HG02610 (cell line): ENCODE results near the gene SLC19A1.

Experiments
- ATAC-seq: cut with Tn5 transposase; IDR thresholded peaks from one replicate; pipeline ENCODE4 v1.9.1; 2021; ENCODE audit warnings: mild to moderate bottlenecking, moderate library complexity; ENCODE audit not compliant: unreplicated experiment

Gene SLC19A1

GRCh38 chr21:45494135-45494850, 47.9 kb downstream of the SLC19A1 start:
- ATAC-seq = no peak

- ATAC-seq = no peak
Measured at GRCh38 chr21:45493401-45494001, 48.7 kb downstream of the SLC19A1 start.

DNA sequence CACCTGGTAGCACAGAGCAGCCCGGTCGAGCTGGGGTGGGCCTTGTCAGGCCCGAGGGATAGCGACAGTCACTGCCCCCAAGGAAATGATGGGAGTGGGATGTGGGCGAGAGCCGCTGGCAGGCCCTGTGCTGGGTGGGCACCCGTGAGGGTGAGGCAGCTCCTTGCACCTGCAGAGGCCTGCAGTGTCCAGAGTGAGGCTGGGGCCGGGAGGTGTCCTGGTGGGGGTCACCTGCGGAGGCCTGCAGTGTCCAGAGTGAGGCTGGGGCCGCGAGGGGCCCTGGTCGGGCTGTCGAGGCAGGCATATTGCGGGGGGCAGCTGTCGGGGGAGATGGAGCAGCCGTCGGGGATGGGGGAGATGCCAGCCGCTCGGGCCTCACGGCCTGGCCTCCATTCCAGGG, 49.5 kb downstream of the SLC19A1 start:
- no peak for ATAC-seq

GRCh38 chr21:45491623-45492022, 50.6 kb downstream of the SLC19A1 start:
- no peak for ATAC-seq

DNA sequence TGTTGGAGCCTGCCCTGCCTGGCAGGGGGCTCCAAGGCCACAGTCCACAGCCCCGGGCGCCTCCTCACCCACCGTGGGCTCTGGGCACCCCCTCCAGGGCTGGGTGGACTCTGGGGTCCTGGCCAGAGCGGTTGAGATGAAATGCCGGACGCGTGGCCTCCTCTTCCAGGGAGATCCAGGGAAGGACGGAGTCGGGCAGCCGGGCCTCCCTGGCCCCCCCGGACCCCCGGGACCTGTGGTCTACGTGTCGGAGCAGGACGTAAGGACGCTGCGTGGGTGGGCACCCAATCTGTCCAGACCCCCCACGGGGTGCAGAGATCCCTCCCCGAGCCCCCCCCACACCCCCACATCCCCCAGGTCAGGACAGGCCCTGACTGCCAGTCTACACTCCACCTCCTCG, 51.2 kb downstream of the SLC19A1 start:
- no peak for ATAC-seq

DNA sequence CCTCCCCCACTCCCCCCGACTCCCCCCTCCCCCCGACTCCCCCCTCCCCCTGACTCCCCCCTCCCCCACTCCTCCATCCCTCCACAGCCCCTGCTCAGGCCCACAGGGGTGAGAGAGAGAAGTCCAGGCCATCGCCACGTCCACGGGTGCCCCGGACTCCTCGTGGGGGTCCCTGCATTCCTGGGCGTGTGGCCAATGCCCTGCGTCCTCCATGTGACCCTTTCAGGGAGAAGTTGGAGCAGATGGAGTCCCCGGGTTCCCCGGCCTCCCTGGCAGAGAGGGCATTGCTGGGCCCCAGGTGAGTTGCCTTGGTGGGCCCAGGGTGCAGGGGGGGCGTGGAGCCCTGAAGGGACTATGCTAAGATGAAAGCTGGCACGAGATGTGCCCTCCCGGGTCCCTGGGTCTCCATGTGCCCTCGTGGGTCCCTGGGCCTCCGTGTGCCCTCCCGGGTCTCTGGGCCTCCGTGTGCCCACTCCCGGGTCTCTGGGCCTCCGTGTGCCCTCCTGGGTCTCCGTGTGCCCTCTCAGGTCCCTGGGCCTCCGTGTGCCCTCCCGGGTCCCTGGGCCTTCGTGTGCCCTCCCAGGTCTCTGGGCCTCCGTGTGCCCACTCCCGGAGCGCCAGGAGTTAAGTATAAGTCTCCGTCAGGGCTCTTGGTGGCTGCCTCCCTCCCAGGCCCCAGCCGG, 52.0 kb downstream of the SLC19A1 start:
- ATAC-seq = no peak

DNA sequence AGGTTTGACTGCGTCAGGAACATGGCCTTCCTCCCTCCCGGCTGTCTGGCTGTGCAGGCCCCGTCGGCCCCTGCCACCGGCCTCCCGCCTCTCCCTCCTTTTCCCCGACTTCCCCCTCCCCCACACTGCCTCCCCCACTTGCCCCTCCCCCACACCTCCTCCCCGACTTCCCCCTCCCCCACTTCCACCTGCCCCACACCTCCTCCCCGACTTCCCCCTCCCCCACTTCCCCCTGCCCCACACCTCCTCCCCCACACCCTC, 52.6 kb downstream of the SLC19A1 start:
- ATAC-seq = no peak

DNA sequence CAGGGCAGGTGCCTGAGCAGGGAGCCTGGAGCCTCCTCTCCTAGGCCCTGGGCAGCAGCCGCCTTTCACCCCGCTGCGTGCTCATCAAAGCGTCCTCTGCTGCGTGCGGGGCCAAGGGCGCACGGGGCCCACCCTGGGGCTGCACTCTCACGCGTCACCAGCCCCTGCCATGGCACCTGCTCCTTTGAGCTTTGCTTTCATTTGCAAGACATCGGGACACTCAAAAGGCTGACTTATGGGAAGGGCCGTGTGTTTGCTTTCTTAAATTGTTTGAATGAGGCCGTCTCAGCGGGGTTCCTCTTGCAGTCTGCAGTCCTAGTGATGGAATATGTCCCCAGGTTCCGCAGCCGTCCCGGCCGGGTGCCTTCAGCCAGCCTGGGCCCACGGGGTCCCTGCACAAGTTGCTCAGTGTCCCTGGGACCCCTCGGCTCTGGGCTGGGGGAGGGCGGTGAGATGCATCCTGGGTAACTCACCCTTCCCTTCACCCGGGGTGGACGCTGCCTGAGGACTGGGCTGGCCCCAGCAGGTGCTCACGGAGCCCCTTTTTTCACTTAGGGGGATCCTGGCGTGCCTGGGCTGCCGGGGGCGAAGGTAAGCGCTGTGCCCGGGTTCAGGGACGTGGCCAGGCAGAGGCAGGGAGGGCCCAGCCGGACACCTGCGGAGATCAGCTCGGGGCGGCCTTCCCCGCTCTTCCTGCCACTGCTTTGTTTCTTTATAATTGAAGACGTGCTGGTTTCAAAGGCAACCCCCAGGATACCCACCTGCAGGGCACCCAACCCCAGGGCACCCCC, 53.1 kb downstream of the SLC19A1 start:
- ATAC-seq = no peak

DNA sequence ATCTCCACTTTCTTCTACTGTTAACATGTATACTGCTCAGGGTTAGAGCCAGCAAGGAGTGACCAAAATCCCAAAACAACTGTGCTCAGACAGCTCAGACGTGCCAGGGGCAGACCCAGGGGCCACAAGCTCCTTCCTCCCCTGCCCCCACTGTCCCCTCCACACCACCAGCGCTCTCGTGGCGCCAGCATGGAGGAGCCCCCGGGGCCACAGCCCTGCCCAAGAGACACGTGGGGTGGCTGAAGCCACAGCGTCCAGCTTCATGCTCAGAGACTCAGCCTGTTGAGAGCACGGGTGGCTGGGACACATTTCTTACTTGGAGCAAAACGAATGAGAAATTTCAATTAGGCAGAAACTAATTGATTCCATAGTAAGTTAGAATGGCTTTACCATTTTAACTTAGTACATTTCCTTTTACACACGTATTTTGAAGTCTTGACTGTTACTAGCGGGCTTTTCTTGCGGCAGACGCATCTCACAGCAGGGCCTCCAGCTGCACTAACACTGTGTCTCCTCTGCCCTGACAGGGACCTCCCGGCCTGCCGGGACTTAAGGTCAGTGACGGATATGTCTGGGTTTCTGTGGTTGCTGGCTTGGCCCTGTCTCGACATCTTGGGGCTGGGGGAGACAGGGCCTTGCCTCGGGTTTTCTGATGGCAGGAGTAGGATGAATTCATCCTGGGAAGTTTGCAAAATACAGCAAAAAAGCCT, 54.2 kb downstream of the SLC19A1 start:
- ATAC-seq = no peak

DNA sequence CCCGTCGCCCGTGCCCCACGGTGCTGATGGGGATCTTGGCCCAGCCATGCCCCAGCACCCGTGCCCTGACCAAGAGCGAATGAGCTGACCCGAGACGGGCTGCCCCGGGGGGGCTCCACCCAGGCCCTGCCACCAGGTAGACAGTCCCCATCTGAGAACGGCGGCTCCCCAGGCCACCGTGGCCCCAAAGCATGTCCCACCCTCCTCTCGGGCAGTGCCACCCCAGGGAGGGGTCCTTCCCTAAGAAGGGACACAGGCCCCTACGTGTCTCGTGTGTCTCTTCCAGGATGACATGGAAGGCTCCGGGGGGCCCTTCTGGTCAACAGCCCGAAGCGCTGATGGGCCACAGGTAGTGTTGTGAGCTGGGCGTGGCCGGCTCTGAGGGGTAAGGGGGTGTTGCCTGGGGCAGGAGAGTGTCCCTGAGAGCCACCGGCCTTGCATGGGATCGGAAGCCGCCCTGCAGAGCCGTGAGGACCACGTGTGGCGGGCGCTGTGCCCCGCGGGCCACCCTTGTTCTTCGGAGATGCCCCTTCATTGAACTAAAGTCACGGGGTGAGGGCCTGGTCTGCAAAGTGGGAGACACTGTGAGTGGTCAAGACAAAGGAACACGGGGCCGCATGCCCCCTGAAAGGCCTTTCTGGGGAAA, 55.0 kb downstream of the SLC19A1 start:
- no peak for ATAC-seq

DNA sequence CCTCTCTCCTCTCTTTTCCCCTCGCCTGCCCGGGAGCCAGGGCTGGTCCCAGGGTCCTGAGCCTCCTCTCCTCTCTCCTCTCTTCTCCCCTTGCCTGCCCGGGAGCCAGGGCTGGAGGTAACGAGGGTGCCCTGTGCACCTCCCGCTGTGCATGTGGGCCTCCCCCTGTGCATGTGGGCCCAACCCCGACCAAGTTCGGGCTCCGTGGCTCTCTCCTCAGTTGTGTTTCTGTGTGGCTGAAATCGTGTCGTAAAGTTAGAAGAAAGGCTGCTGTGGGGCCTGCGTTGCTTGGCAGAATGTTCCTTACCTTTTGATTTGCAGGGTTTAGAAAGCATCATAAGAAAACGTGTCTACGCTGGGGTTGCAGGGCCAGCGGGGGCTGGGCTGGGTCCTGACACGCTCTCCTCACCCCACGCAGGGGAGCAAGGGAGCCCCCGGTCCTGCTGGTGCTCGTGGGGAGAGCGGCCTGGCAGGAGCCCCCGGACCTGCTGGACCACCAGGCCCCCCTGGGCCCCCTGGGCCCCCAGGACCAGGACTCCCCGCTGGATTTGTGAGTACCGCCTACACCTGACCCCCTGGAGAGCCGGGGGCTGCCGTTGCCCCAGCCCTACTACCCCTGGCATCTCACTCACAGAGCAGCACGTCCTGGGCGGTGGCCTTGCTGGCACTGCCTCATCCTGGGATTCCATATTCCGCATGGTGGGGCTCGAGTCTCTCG, 55.6 kb downstream of the SLC19A1 start:
- ATAC-seq = no peak

GRCh38 chr21:45485686-45486442, 56.4 kb downstream of the SLC19A1 start:
- ATAC-seq = no peak

- ATAC-seq = no peak
Measured at GRCh38 chr21:45484318-45484717, 57.9 kb downstream of the SLC19A1 start.

DNA sequence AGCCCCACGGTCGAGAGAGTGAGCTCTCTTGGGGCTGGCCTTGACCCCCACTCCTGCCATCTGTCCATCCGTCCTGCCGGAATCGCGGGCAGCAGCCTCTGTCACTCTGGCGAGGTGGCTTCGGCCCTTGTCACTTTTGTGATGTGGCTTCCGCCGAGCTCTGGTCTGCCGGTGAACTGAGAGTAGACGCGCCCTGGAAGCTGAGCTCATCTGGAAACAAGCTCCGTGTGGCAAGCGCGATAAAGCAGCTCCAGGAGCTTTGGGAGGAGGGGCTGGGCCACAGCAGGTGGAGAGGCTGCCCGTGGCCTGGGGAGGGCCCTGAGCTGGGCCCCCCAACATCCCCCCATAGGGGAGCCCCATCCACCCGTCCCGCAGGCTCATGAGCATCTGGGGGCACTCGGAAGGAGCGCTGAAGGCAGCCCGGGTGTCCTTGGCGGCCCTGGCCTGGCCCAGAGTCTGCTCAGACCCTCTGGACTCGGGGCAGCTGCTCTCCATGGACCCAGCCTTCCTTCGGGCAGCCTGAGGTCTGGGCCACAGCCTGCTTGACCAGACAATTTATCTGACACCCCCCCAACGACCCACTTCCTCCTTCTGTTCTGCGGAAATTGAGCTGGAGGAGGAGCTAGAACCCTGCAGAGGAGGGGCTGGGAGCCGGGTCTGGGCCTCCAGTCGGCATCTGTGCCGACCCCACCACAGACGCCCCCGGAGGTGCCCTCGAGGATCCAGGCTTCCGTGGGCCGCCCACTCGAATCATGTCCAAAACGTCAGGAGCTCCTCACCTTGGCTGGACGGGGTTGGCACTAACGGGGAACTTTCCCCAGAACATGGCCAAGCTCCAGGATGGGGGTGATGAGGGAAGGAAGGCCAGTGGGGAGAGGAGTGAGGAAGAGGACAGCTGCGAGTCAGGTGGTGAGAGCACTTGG, 59.1 kb downstream of the SLC19A1 start:
- ATAC-seq = no peak

DNA sequence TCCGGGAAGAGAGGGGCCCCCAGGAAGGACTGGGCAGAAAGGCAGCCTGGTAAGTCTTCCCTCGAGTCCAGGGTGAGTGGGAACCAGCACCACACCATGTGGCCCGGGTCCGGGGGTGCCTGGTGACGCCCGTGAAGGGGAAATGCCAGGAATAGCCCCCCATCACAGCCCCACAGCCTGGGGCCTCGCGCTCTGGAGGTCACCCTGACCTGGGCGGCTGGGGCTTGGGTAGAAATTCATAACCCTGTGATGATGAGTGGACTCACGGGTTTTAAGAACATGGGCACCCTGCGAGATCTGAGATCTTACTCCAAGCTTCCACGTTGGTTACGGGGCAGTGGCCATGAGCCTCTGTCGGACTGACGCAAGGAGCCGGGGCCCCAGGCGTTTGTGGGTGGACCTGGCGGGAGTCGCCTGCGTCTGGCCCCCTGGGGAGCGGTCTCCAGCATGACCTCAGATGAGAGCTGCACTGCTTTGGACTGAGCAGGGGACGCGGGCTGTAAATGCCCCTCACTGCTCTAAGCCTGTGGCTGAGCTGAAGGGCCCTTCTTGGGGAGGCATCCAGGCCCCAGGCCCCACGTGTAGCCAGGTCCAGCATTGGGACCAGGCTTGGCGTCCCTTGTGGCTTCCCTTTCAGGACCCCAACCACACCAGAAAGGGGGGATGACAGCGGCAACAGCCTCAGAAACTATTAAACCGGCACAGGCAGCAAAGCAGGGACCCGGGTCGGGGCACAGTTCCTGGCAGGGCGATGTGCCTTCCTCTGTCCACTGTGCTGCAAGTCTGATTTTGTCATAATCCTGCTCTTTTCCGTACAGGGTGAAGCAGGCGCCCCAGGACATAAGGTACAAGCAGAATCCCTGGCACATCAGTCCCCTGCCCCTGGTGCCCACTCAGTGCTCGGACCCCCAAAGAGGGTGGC, 60.0 kb downstream of the SLC19A1 start:
- ATAC-seq = no peak

- ATAC-seq = no peak
Measured at GRCh38 chr21:45481566-45481965, 60.7 kb downstream of the SLC19A1 start.
